C4-2B (cell line): ENCODE results near the gene TPMT.
"Not testable (repeated sequence)": the region's sequence is repeated elsewhere in the genome, so short reads cannot be mapped to it uniquely, and the experiment has no call there.

Experiments used
- ZFX ChIP-seq: fragments of 450-650 bp; IDR thresholded peaks from 2 replicates; pipeline ENCODE4 v1.6.1; 2017
- TF ChIP-seq, protein P1 (sequence below): fragments of 450-650 bp; conservative IDR thresholded peaks from 2 replicates; pipeline ENCODE4 v1.5.1; 2017; ENCODE audit warnings: mild to moderate bottlenecking

- TF ChIP-seq, protein P1, sequence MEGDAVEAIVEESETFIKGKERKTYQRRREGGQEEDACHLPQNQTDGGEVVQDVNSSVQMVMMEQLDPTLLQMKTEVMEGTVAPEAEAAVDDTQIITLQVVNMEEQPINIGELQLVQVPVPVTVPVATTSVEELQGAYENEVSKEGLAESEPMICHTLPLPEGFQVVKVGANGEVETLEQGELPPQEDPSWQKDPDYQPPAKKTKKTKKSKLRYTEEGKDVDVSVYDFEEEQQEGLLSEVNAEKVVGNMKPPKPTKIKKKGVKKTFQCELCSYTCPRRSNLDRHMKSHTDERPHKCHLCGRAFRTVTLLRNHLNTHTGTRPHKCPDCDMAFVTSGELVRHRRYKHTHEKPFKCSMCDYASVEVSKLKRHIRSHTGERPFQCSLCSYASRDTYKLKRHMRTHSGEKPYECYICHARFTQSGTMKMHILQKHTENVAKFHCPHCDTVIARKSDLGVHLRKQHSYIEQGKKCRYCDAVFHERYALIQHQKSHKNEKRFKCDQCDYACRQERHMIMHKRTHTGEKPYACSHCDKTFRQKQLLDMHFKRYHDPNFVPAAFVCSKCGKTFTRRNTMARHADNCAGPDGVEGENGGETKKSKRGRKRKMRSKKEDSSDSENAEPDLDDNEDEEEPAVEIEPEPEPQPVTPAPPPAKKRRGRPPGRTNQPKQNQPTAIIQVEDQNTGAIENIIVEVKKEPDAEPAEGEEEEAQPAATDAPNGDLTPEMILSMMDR, result not testable (repeated sequence)
- TF ChIP-seq ZFX, result not testable (repeated sequence)
These were observed 21.3 kb upstream of the TPMT start for GRCh38 chr6:18176198-18176597.
